Activated CD4-positive, alpha-beta T cell treated with anti-CD3 and anti-CD28 coated beads for 48 hours (primary cell): ENCODE results near the gene AGBL4.
"Not testable (repeated sequence)": the region's sequence is repeated elsewhere in the genome, so short reads cannot be mapped to it uniquely, and the experiment has no call there.

Experiments used
- DNase-seq: peaks from one replicate; pipeline ENCODE4 v3.0.0-alpha.2; 2020

AGBL4 gene

DNA sequence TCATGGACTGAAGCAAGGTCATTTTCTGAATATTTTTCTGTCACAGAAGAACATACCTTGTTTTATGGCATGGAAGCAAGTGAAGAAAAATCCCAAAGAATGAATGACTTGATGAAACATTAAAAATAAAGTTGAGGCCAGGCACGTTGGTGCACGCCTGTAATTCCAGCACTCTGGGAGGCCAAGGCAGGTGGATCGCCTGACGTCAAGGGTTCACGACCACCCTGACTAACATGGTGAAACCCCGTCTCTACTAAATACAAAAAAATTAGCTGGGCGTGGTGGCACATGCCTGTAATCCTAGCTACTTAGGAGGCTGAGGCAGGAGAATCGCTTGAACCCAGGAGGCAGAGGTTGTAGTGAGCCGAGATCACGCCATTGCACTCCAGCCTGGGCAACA is 1020.8 kb downstream of the AGBL4 start:
- not testable (repeated sequence) for DNase-seq

DNA sequence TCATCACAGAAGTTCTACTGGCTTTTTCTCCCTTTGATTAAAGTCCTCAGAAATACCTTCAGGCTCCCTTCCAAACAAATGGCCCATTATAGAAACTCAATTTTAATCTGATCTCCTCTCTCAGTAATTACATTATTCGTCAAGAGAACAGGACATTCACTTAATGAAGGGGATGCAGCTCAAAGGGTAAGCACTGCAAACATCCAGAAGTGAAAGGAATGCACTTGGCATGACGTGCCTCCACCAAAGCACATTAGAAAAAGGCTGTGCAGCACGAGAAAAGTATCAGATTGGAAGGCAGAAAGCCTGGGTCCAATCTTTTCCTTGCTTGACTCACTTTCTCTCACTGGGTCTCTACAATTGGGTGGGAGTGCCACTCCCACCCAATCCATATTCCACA is 1024.4 kb downstream of the AGBL4 start:
- no peak for DNase-seq

DNA sequence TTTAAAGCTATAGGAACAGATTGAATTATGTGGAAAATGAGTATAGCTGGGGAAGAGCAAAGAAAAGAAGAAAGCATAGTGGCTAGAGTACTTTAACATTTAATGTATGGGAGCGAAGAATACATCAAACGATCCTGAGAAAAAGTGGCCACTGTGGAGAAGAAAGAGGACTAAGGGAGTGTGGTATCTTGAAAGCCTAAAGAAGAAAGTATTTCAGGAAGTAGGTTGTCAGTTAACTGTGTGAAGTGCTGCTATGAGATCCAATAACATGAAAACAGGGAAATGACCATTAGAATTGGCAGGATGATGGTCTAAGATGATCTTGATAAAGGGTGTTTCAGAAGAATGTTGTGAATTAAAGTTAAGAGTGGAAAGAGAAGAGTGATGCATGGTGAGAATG is 1027.4 kb downstream of the AGBL4 start:
- no peak for DNase-seq

DNA sequence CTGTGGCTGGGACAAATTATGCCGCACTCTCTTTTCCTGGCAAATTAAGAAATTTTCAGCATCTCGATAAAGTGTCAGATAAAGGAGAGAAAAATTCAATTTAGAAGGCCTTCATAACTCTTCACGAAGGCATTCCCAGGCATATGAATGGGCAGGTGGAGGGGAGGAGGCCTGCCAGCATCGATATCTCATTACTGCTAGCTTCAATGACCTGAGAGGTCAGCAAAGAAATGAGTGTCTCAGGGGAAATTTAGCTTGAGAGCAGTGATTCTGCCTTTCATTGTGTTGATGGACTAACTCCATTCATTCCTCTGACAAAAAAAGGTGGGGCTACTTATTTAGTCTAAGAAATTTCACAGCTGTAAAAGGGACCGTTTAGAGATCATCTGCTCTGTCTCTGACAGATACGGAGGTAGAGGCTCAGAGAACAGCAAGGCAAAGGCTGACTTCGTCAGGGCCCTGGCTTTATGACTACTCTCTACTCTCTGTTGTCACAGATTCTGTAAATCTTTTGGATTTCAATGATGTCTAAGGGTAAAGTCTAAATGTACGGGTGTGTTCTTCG is 1035.0 kb downstream of the AGBL4 start:
- no peak for DNase-seq

DNA sequence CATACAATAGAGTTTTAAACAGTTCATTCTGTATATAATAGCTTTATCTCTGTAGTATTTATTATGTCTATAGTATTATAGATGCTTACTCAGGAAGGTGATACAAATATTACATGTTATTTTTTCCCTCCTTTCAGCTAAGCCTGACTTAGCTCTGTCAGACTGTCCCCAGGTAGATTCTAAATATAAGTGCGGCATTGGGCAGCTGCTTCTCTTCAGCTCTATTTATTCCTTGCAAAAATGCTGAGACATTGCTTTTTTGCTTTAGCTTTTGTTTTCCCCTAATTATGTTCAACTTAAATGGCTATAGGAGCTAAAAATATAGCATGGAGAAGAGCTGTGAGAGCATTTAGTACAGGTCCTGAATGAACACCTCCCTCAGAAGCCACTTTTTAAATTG is 1043.8 kb downstream of the AGBL4 start:
- no peak for DNase-seq

DNA sequence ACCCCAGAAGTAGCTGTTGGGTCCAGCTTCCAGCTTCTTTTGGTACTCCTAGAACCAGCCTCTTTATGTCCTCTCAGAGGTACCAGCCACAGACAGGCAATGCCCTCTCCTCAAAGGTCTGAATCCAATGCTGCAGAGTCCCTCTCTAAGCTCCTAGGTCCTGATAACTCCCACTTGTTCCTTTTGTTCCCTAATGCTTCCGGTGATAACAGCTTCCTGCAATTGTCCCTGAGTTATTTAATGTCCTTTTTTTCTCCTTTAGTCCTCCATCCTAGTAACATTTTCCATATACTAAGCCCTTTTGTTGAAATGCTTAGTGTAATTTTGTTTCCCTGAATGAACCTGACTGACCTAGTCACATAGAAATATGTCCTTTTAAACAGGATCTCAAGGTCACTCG is 1045.3 kb downstream of the AGBL4 start:
- no peak for DNase-seq

DNA sequence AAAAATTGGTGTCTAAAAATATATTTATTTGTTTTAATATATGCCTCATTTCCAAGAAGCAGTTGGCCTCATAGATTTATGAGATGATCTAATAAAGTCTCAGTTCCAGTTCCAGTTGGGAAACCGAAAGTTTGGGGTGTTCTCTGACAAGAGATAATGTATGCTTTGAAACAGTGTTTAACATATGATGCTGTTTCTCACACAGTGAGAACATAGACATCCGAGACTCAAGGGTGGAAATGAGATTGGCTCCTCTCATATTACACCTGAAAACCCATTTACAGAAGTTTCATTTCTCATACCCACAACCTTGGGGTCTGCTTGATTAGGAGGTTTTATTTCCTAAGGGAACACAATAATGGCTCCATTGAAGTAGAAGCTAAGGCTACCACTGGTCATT is 1046.5 kb downstream of the AGBL4 start:
- no peak for DNase-seq

DNA sequence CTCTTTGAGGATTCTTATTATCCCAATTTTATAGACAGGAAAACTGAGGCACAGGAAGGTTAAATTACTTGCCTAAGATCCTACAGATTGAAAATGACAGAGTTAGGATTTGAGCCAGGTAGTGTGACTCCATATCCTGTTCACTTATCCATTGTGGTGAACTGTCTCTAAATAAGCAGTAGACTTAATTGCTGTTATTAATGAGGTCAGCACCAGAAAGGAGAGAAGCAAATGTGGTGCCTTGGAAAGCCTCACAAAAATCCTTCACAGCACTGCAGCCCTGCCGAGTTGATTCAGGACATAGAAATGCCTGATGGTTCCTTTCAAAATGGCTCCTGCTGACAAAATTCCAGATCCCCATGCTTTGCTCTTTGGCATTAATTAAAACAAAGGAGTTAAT is 1053.8 kb downstream of the AGBL4 start:
- no peak for DNase-seq

DNA sequence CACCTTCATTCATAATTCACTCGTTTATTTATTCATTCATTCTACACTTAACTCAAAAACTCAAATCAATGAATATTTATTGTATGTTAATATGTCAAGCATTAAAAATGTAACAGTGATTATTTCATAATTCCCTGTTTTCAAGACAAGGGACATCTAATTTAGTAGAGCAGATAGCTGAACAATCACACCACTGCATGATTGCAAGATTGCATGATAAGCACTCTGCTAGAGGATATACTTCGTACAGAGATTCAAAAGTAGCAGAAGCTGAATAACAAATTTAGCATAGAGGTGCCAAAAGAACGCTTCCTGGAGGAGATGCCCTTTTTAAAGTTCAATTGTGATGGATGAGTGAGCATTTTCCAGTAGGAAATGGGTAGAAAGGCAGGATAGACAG is 1056.4 kb downstream of the AGBL4 start:
- no peak for DNase-seq

DNA sequence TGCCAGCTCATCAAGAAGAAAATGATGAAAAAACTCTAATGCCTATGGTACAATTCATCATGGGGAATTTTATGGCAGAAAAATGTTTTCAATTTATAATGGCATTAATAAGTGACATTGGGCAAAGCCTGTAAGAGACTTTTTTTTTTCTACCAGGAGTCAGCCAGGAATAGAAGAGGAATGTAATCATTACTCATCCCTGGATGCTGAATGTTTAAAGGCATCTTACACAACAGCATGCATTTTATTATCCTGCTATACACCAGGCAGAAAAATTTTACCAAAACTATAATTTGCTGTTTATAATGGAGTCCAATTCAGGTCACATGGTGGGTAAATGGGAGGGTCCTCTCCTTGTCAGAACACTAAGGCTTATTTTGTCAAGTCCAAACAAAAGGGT is 1057.2 kb downstream of the AGBL4 start:
- no peak for DNase-seq

DNA sequence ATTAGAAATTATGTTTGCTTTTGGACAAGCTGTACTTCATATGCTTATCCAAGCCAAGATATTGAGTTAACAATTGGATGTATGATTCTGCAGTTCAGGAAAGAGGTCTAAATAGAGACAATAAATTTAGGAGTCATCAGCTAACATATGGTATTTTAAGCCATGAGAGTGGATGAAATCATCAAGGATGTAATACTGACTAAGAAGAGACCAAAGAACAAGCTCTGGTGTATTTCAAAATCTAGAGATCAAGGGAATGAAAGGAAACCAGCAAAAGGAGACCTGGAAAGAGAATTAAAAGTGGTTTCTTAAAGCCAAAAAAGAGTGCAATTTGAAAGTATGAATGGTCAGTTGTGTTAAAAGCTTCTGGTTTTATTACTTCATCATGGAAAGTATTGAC is 1063.4 kb downstream of the AGBL4 start:
- no peak for DNase-seq

DNA sequence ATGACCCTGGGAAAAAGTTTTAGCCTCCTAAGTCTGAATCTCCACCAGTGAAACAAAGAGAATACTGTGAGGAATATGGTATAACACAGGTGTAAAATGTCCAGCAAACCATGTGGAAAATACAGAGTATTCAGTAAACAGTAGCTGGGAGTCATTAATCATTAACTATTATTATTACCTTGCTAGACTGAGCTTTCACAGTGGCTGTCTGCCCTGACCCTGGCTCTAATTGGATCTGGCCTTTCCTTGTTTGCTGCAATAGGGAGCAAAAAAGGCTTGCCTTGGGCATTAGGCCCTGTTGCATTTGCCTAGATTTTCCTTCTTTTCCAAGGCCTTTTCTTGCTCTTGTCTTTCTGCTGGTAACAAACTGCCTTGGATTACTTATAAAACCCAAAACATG is 1068.0 kb downstream of the AGBL4 start:
- no peak for DNase-seq

DNA sequence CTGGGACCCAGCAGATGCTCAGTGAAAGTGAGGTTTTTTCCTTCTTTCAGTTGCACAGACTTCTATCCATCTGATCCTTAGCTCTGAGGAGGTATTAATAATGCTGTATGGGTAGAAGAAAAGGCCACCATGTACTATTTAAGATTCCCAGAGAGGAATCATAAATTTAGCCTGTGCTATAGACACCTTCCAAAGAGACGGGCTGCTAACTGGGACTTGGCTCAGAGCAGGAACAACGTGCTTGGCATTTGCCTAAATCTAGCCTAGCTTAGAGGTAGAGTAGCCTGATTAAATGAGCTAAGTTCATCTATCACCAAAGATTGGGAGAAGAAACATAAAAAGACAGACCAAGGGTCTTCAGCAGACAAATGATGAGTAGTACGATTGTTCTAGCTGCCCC is 1070.1 kb downstream of the AGBL4 start:
- DNase-seq: no peak

DNA sequence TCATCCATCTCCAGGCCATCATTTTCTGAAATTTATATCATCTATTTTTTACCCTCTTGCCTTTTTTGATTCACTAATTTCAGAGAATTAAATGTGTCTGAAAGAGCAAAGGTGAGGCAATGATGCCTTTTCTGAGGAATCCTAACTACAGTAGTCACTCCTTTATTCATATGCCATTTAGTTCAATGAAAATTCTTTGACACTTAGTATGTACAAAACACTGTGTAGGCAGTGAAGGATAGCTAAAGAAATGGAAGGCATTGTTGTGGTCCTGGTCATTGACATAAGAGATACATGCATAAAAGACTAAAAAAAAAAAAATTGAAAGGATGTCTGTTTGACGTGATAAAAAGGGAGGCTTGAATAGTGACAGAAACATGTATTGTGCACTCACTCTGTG is 1075.2 kb downstream of the AGBL4 start:
- no peak for DNase-seq

DNA sequence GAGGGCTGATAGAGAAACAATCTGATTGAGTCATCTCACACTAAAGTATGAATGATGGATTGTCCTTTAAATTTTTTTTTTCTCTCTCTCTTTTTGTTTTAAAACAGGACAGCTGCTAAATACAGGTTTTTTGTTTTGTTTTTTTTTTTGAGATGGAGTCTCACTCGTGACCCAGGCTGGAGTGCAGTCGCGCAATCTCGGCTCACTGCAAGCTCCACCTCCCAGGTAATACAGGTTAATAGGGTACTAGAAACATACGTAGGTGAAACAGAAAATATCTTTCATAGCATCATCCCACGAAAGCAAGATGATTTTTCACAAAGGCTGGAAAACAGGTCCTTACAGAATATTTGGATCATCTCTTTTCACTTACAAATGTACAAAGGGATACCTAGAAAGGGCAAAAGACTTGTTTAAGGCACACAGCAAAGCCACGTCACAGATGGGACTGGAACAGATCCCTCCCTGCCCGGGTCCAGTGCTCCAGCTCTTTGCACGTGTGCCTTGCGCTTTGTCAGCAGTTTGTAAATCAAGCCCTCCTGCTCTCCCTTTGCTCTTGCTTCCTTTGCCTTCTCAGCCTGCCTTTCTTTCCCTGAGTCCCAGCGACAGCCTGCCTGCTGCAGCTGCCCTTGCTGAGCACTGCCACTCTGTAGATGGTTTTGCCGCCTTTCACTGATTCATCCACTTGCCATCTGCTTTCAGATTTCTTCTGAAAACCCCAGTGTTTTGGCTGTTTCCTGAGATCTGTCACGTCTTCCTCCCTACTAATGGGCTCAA is 1075.8 kb downstream of the AGBL4 start:
- no peak for DNase-seq

DNA sequence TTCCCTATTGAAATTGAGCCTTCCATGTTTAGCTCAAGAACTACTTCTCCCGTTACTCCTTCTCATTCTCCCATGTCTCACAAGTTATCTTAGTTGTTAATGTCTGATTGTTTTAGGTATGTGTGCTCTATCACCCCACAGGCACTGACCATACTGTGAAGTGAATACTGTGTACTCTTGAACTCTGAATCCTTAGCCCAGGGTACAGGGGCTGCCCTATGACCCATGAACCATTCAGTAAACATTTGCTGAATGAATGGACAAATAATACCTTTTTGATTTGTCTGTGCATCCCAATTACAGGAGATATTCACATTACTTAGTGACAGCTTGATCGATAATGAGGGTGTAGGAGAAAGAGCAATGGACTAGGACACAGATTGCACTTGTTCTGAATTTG is 1077.7 kb downstream of the AGBL4 start:
- no peak for DNase-seq

DNA sequence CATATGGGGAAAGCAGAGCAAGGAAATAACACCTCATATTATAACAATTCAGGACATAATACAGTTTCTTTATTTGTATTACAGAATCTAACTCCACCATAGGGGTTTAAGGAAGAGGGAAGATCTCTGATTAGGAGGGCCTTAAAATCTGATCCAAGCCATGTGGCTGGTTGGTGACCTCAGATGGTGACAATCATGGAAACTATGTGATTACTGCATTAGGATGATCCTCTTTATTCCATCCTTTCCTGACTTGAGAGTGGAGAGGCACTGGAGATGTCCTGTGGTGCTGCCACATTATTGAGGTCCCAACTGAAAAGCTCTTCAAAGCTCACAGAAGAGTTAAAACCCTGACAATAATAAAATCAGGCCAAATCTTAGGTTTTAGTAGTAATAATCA is 1078.9 kb downstream of the AGBL4 start:
- DNase-seq: no peak

DNA sequence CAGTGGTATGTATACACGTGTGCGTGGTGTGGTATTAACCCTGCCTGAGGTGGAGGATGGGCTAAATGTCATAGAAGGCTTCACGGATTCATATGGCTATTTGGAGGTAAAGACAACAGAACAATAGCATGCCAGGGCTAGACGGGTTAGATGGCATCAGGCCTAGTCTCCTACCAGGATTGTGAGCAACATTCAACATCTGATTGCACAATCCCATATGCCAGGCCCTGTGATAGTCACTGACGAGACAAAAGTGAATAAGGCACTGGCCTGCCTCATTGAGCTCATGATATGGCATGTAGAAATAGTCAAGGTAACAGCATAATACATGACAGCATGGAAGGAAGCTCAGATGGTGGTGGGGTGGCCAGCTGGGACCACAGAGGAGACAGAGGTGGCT is 1079.9 kb downstream of the AGBL4 start:
- no peak for DNase-seq

DNA sequence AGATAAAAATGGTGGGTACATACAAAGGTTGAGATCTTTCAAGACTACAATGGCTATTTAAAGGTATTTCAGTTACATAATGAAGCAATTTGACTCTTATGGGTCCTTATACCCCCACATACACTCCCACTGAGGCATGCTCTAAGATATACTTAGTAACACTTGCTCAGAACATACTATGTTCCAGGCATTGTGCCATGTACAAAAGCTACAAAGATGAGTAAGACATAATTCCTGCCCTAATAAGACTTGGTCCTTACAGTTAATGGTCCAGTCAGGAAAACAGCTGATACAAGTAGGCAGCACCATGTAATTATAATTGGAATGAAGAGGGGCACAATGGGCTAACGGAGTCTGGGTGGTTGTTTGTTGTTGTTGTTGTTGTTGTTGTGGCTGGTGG is 1080.4 kb downstream of the AGBL4 start:
- no peak for DNase-seq

DNA sequence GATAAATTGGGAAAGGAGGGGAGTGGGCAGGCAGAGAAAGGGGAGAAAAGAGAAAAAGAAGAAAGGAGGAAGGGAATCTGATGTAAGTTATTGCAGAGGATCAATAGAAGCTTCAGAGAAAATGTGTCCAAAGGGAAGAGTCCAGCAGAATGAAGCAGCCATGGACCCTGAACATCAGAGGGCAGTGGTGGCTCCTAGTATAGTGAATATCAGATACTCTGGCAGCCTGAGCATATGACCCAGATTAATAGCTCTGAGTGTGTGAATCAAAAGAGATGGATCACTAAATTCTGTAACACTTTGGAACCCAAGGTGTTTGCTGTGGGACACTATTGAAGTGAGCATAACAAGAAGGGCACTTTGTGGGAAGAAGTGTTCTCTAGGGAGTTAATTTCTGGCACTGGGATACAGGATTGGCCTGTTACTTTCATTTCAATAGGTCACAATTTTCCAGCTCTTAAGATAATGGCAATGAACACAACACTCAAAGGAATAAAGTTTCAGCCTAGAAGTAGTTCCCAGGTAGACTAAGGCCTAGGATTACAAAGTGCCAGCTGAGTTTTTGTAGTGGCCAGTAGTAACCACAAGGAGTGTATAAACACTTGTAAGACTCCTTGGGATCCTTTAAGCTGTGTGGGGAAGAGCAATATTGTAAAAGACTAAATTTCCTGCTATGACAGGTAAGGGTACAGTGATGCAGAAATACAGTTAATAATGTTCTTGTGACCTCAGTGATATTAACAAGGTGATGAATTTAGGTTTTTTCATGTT is 1082.6 kb downstream of the AGBL4 start:
- DNase-seq: no peak

DNA sequence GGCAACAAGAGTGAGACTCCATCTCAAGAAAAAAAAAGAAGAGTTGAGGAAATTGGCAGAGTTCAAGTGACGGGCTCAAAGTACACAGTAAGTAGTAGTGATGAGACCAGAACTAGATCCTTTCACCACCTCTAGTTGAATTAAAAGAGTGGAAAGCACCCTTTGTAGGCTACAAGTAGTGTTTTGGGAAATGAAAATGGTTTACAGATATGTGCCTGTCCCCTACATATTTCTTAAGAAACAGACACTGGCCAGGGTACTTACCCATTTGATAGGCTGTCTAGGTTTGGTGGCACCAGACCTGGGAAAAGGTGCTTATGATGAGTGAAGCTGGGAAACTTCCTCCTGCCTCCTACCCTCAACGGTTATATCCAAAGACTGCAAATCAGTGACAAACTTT is 1083.4 kb downstream of the AGBL4 start:
- no peak for DNase-seq

DNA sequence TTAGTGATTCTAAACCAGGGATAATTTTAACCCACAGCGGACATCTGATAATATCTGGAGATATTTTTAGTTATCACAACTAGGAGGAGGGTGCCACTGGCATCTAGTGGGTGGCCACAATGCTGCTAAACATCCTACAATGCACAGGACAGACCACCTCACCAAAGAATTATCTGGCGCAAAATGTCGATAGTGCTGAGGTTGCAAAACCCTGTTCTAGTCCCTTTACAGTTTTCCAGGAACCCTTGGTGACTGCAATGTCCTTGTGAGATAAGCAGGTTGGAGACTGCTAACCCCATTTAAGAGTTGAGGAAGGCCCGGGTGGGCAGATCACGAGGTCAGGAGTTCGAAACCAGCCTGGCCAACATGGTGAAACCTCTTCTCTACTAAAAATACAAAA is 1083.9 kb downstream of the AGBL4 start:
- DNase-seq: no peak

DNA sequence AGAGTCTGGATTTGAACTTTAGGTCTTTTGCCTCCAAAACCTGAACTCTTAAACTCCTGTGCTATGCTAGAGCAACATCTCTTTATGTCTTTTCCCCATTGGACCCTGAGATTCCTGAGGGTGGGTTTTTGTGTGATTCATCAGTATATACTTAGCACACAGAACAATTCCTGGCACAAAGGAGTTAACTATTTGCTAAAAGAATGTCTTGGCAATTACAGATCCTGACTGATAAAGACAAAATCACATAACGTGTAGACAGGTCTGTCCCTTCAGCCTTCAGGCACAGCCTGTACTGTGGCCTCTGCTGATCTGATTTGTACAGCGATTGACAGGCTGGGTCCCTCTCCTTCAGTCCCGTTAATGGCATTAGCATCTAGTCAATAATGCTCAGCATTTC is 1084.7 kb downstream of the AGBL4 start:
- no peak for DNase-seq

DNA sequence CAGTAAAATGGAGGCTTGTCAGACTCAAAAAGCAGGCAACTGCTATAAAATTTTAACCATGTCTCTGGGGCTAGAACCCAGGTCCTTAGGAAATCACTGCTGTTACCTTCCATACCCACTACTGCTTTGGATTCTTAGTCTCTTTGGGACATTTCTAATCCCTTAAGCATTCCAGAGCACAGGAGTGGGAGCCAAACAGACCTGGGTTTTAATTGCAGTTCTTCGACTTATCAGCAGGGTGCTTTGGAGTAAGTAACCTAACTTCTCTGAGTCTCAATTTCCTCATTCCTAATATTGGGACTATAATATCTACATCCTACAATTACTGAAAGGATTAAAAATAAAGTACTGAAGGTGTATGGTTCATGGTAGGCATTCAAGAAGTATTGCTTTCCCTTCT is 1086.0 kb downstream of the AGBL4 start:
- no peak for DNase-seq
